NB4 (cell line): ENCODE measurements around the gene OTUB2.

Source experiments
- DNase-seq: peaks from one replicate; pipeline ENCODE4 v3.0.0; 2010; ENCODE audit warnings: low read depth
- H3K4me3 ChIP-seq: one replicate; pipeline ENCODE4 v1.5.1; 2011; ENCODE audit warnings: mild to moderate bottlenecking, low read depth, low read length, moderate library complexity
- MYC ChIP-seq: IDR thresholded peaks from 2 replicates; pipeline ENCODE4 v1.6.1; 2011; ENCODE audit warnings: low read depth, low read length
- POLR2A ChIP-seq: IDR thresholded peaks from 2 replicates; pipeline ENCODE4 v1.6.1; 2011; ENCODE audit warnings: mild to moderate bottlenecking; ENCODE audit not compliant: insufficient read length; ENCODE audit errors: extremely low read depth
- TF ChIP-seq, protein P1 (sequence below): IDR thresholded peaks from 2 replicates; pipeline ENCODE4 v1.6.1; 2011; ENCODE audit warnings: low read depth, low read length
- TF ChIP-seq, protein P2 (sequence below): IDR thresholded peaks from one replicate; pipeline ENCODE4 v1.5.1; 2012; ENCODE audit warnings: low read depth, low read length

OTUB2 gene

DNA sequence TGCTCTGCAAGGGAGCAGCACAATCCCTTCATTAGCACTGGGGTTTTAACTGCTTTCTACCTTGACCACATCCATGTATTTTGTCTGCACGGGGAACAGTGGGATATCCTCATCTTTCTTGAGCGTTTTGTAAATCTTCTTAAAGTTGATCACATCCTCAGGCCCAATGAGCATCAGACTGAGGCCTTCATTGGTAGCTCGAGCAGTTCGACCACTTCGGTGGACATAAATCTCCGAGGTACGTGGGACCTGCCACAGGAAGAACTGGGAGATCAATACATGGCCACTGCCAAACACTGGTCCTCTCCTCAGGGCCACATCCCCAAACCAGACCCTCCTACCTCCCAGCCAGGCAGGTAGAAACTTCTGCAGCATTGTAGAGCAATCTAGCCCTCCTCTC is 28.8 kb downstream of the OTUB2 start:
- TF ChIP-seq, protein P1, sequence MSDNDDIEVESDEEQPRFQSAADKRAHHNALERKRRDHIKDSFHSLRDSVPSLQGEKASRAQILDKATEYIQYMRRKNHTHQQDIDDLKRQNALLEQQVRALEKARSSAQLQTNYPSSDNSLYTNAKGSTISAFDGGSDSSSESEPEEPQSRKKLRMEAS: no peak
- no peak for TF ChIP-seq MYC
- no peak for TF ChIP-seq POLR2A
- TF ChIP-seq, protein P2, sequence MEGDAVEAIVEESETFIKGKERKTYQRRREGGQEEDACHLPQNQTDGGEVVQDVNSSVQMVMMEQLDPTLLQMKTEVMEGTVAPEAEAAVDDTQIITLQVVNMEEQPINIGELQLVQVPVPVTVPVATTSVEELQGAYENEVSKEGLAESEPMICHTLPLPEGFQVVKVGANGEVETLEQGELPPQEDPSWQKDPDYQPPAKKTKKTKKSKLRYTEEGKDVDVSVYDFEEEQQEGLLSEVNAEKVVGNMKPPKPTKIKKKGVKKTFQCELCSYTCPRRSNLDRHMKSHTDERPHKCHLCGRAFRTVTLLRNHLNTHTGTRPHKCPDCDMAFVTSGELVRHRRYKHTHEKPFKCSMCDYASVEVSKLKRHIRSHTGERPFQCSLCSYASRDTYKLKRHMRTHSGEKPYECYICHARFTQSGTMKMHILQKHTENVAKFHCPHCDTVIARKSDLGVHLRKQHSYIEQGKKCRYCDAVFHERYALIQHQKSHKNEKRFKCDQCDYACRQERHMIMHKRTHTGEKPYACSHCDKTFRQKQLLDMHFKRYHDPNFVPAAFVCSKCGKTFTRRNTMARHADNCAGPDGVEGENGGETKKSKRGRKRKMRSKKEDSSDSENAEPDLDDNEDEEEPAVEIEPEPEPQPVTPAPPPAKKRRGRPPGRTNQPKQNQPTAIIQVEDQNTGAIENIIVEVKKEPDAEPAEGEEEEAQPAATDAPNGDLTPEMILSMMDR: no peak
- H3K4me3 ChIP-seq: no peak overlapping the region
- no peak for DNase-seq

DNA sequence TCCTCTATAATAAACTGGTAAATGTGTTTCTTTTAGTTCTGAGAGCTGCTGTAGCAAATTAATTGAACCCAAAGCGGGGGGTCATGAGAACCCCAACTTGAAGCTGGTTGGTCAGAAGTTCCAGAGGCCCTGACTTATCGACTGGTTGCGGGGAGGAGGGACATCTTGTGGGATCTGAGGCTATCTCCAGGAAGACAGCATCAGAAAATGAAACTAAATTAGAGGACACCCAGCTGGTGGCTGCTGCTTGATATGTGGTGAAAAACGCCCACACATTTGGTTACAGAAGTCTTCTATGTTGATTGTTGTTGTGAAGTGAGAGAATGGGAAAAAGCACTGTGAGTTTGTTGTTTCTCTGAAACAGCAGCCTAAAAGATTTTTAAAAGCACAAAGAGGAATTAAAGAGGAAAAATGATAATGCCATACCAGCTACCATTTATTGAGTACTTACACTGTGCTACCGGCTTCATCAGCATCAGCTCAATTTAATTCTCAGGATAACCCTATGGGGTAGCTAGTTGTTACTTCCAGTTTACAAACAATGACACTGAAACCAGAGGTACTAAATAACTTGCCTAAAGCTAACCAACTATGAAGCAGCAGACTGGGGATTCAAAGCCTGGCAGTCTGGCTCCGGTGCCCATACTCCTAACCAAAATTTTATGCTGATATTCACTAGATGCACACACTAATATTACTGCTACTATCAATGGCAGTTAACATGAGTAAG is 30.6 kb downstream of the OTUB2 start:
- TF ChIP-seq, protein P1: no peak
- TF ChIP-seq MYC: no peak
- no peak for TF ChIP-seq POLR2A
- TF ChIP-seq, protein P2: no peak
- H3K4me3 ChIP-seq: no peak overlapping the region
- no peak for DNase-seq

DNA sequence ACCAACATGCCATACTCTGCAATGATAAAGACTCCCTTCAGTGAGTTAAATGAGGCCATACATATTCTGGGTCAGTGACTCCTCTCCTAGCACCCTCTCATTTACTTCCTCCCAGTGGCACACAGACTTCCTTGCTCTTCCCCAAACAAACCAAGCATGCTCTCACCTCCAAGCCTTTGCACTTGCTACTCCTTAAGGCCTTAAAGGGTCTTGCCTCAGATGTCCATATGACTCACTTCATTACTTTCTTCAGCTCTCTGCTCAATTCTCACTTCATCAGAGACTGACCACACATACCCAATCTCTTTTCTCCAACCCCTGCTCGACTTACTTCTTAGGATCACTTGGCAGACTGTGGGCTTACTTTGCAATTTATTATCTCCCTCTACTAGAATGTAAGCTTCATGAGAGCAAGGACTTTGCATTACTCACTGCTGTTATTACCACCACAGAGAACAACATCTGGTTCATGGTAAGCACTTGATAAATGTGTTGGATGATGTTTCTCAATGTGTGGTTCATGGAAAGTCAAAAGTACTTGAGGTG is 32.1 kb downstream of the OTUB2 start:
- no peak for DNase-seq
- TF ChIP-seq MYC (no peak), POLR2A (no peak)
- TF ChIP-seq, protein P1: no peak
- TF ChIP-seq, protein P2: no peak
- H3K4me3 ChIP-seq: no peak overlapping the region

DNA sequence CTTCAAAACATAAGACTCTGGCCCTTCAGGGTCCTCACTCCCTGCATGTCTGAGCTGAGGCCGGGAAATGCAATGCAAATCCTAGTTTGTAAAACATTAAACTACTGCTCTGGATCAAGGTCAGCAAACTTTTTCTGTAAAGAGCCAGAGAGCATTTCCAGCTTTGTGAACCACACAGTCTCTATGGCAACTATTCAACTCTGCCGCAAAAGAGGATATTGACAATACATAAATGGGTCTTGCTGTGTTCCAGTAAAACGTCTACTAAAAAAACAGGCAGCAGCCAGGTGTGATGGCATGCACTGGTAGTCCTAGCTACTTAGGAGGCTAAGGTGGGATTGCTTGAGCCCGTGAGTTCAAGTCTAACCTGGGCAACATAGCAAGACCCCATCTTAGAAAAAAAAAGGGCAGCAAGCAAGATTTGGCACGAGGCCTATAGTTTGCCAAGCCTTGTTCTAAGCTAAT is 32.6 kb downstream of the OTUB2 start:
- no peak overlapping the region for H3K4me3 ChIP-seq

DNA sequence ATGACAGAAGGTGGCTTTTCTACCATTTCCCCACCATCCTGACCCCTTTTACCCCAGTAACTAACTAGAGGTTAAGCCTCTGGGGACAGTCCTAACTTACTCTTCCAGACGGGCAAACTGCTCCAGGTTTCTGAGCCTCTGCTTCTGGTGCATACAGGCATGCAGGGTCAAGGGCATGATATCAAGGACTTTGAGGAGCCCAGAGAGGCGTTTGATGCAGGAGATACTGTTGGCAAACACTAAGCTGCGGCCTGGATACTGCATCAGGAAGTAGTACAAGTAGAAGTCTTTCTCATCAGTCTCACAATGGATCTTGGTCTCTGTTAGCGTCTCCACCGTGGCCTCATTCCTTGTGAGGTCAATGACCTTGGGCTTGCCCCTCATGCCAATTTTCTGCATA is 33.9 kb downstream of the OTUB2 start:
- H3K4me3 ChIP-seq: no peak overlapping the region
- TF ChIP-seq, protein P1: no peak
- TF ChIP-seq MYC: no peak
- DNase-seq: no peak

More for the DNA sequence above, 32.6 kb downstream of the OTUB2 start:
- DNase-seq: no peak
- TF ChIP-seq, protein P1: no peak
- TF ChIP-seq, protein P2: no peak
- TF ChIP-seq POLR2A: no peak
- no peak for TF ChIP-seq MYC

DNA sequence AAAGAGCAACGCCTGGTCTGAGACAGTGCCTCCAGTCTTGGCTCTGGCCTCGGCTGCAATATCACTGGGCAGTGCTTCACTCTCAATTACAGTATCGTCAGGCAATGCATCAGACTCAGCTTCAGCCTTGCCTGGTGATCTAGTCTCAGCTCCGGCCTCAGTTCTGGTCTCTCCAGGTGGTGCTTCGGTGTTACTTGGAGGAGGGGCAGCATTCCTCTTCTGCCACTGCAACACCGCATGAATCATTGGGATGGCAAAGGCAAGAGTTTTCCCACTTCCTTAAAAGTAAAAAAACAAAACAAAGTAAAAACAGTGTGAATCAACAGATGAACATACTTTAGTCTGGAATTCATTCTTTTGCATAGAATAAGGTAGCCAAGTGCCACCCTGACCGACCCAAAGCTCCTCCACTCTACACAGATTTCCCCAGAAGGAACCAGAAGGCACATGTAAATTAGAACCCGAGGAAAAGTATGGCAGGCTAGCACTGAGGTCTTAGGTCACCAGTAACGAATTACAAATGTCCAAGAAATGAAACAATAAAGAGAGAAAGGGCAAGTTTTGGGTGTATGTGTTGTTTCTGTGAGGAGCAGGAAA is 36.3 kb downstream of the OTUB2 start:
- no peak for TF ChIP-seq MYC
- TF ChIP-seq POLR2A: no peak
- TF ChIP-seq, protein P1: no peak
- TF ChIP-seq, protein P2: no peak
- no peak for DNase-seq
- H3K4me3 ChIP-seq: no peak overlapping the region
